Immature natural killer cell (primary cell): Measurements from ENCODE around the gene CYP4Z1. TPM values are rescaled to one million over a fixed set of nuclear protein-coding genes. Genes with fewer than 3 reads are reported as not detected.
"Not testable (repeated sequence)": the region's sequence is repeated elsewhere in the genome, so short reads cannot be mapped to it uniquely, and the experiment has no call there.

Experiments
- DNase-seq, 3 donors: peaks; one replicate each; pipeline ENCODE4 v3.0.0; 2022; ENCODE audit warnings: mixed read lengths in 1 of 3
- H3K27ac Mint-ChIP-seq, 6 donors: one replicate each; pipeline ENCODE4 v1.8.0; 2020; ENCODE audit warnings: mixed read lengths in 6 of 6, mild to moderate bottlenecking in 5 of 6, inconsistent platforms in 4 of 6, moderate library complexity in 3 of 6
- H3K27me3 Mint-ChIP-seq, 3 donors: one replicate each; pipeline ENCODE4 v1.8.0; 2020 to 2021; ENCODE audit warnings: low read depth in 3 of 3, mild to moderate bottlenecking in 3 of 3, mixed read lengths in 3 of 3, moderate library complexity in 3 of 3, inconsistent platforms in 1 of 3
- H3K36me3 Mint-ChIP-seq, 3 donors: one replicate each; pipeline ENCODE4 v1.8.0; 2020; ENCODE audit warnings: mixed read lengths in 3 of 3, inconsistent platforms in 2 of 3, mild to moderate bottlenecking in 2 of 3
- H3K4me1 Mint-ChIP-seq, 2 donors: one replicate each; pipeline ENCODE4 v1.8.0; 2020; ENCODE audit warnings: inconsistent platforms in 2 of 2, mild to moderate bottlenecking in 2 of 2, mixed read lengths in 2 of 2, moderate library complexity in 1 of 2
- H3K4me3 Mint-ChIP-seq, 5 donors: one replicate each; pipeline ENCODE4 v1.8.0; 2020; ENCODE audit warnings: mild to moderate bottlenecking in 5 of 5, mixed read lengths in 5 of 5, inconsistent platforms in 3 of 5, moderate library complexity in 3 of 5
- H3K9me3 Mint-ChIP-seq, 6 donors: one replicate each; pipeline ENCODE4 v1.8.0; 2020; ENCODE audit warnings: mild to moderate bottlenecking in 6 of 6, mixed read lengths in 6 of 6, inconsistent platforms in 4 of 6, moderate library complexity in 3 of 6
- polyA plus RNA-seq, 3 donors: library from polyadenylated mRNA; unstranded; fragments of 300-500 nt; fragmentation: Illumina TruSeq; gene quantifications; one replicate each; pipeline ENCODE4 v1.2.3, GENCODE V29; 2021

CYP4Z1 gene
- polyA plus RNA-seq, 3 donors from 2014 or later = not detected

DNA sequence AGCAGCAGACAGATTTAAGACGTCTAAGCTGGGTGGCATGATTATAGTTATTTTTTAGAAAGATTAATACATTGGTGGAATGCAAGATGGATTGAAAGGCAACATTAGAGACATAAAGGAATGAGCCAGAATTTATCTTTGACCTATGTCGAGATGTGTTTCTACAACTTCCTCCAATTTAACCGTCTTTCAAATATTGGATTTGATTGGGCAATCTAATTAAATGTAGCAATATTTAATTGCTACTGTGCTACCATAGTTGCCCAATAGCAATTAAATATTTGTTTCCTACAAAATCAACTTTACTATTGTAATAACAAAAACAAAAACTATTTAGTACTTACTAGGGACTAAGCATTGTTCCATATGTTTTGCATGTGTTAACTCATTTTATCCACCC is 39.8 kb downstream of the CYP4Z1 start:
- no peak for DNase-seq
- Mint-ChIP-seq H3K27ac (no peak overlapping the region), H3K4me1 (no peaks in the 10 kb centered on the region), H3K4me3 (no peak overlapping the region), H3K27me3 (peaks cover 0 to 4% (median 2%) of the 10 kb centered on the region in 3 donors), H3K9me3 (peaks cover 5 to 19% (median 12%) of the 10 kb centered on the region in 6 donors), H3K36me3 (peaks cover 0 to 3% (median 0%) of the 10 kb centered on the region in 3 donors)

DNA sequence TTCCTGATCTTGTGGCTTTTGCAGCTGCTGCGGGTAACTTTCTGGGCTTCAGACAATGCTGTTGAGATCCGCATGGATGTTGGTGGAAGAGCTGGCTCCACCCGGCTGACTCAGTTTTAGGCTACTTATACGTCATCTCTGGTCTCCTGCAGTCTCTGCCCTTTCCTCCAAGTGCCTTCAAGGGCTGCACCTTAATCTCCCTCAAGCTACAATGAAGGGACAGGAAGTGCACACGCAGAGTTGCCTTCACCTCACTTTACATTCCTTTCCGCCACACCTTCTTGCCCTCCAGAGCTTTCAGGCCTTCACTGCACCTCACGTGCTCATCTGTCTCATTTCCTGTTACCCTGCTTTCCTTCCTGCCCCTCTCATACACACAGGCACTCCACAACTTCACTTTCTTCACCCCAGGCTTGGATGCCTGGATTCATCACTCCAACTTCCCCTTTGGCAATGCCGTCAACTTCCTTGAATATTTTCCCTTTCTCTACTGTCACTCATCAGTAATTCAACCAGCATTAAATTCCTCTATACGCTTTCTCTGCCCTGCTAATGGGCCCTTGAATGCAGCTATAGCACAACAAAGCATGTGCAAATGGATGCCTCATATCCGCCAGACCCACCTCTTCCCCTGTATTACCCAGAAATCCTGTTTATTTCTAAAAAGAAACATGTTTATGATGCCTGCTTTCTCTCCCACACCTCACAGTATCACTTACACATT is 41.0 kb downstream of the CYP4Z1 start:
- not testable (repeated sequence) for H3K27ac Mint-ChIP-seq, H3K36me3 Mint-ChIP-seq, DNase-seq, H3K27me3 Mint-ChIP-seq, H3K4me3 Mint-ChIP-seq, H3K9me3 Mint-ChIP-seq, H3K4me1 Mint-ChIP-seq

DNA sequence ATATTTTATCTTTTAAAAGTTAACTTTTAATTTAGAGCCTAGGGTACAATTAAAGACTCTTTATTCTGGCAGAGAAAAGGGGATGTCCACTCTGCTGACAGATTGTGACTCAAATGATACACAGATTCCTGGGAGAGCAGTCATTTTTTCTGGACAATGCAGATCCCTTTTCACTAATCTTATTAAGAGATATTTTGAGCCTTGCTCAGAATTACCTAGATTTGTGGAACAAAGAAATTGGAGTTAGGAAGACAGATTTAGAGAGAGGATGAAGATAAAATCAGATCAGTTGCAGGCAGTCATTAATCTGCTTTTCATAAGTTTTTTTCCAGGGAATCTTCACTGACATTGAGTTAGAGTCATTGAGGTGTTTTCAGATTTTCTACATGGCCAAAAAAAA is 42.5 kb downstream of the CYP4Z1 start:
- not testable (repeated sequence) for H3K27ac Mint-ChIP-seq, H3K9me3 Mint-ChIP-seq, H3K27me3 Mint-ChIP-seq, DNase-seq, H3K4me3 Mint-ChIP-seq, H3K4me1 Mint-ChIP-seq, H3K36me3 Mint-ChIP-seq

DNA sequence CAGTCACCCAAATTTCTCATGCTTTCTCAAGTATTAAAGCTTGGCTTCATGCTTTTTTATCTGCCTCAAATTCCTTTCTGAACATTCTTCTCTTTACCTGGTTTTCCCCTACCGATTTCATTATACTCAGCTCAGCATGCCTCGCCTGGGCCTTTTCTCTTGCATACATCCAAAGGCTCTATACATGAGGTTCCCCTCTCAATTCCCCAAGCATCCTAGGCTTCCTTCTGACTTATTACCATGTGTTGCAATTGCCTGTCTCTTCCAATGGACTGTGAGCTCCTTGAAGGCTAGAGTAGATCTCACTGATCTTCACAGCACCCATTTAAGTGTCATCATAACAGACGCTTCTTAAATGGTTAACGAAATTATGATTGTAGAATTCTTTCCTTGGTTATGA is 46.1 kb downstream of the CYP4Z1 start:
- H3K4me3 Mint-ChIP-seq = no peak overlapping the region
- H3K9me3 Mint-ChIP-seq = peaks cover 0 to 3% (median 0%) of the 10 kb centered on the region in 6 donors
- no peak for DNase-seq
- no peaks in the 10 kb centered on the region for H3K4me1 Mint-ChIP-seq
- H3K27ac Mint-ChIP-seq = no peak overlapping the region
- no peaks in the 10 kb centered on the region for H3K36me3 Mint-ChIP-seq
- H3K27me3 Mint-ChIP-seq = peaks cover 0 to 4% (median 3%) of the 10 kb centered on the region in 3 donors

DNA sequence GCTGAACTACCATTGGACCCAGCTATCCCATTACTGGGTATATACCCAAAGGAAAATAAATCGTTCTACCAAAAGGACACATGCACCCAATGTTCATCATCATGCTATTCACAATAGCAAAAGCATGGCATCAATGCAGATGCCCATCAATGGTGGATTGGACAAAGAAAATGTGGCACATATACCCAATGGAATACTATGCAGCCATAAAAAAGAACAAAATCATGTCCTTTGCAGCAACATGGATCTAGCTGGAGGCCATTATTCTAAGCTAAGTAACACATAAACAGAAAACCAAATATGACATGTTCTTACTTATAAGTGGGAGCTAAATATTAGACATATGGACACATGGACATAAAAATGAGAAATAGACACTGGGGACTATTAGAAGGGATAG is 54.0 kb downstream of the CYP4Z1 start:
- H3K4me1 Mint-ChIP-seq = not testable (repeated sequence)

DNA sequence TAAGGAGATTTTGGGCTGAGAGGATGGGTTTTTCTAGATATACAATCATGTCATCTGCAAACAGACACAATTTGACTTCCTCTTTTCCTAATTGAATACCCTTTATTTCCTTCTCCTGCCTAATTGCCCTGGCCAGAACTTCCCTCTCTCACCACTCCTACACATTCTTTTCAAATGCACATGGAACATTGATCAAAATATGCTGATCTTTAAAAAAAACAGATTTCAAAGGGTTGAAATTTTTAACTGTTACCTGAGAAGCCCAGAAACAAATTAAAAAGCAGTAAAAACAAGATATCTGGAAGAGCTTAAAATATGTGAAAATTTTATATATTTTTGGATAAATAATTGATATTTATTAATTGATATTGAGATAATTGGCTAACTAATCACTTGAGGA is 57.8 kb downstream of the CYP4Z1 start:
- H3K9me3 Mint-ChIP-seq, DNase-seq, H3K27ac Mint-ChIP-seq, H3K4me1 Mint-ChIP-seq, H3K36me3 Mint-ChIP-seq, H3K4me3 Mint-ChIP-seq: not testable (repeated sequence)
- H3K27me3 Mint-ChIP-seq = peaks cover 0 to 12% (median 5%) of the 10 kb centered on the region in 3 donors

More for the DNA sequence above, 54.0 kb downstream of the CYP4Z1 start:
- DNase-seq, H3K36me3 Mint-ChIP-seq, H3K27ac Mint-ChIP-seq, H3K4me3 Mint-ChIP-seq, H3K9me3 Mint-ChIP-seq: not testable (repeated sequence)
- peaks cover 0 to 10% (median 4%) of the 10 kb centered on the region in 3 donors for H3K27me3 Mint-ChIP-seq

DNA sequence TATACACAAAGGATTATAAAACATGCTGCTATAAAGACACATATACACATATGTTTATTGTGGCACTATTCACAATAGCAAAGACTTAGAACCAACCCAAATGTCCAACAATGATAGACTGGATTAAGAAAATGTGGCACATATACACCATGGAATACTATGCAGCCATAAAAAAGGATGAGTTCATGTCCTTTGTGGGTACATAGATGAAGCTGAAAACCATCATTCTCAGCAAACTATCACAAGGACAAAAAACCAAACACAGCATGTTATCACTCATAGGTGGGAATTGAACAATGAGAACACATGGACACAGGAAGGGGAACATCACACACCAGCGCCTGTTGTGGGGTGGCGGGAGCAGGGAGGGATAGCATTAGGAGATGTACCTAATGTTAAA is 60.0 kb downstream of the CYP4Z1 start:
- H3K27me3 Mint-ChIP-seq = peaks cover 0 to 17% (median 5%) of the 10 kb centered on the region in 3 donors
- not testable (repeated sequence) for DNase-seq, H3K27ac Mint-ChIP-seq, H3K36me3 Mint-ChIP-seq, H3K4me1 Mint-ChIP-seq, H3K4me3 Mint-ChIP-seq, H3K9me3 Mint-ChIP-seq

DNA sequence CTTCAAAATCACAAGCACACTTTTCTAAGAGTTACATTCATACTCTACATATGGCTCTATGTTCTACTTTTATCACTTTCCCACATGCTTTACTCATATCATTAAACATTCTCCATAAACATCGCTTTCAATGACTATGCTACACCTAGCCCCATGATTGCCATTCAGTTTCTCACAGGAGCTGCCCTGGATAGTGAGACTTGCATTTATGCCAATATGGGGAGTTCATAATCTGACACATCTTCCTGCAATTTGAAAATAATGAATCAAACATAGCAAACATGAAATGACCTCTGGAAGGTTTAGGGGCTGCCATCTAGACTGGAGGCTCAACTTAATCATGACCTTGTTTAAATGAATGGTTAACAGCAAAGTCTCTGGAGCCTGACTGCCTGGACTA is 61.2 kb downstream of the CYP4Z1 start:
- Mint-ChIP-seq H3K36me3 (no peaks in the 10 kb centered on the region), H3K4me1 (no peaks in the 10 kb centered on the region), H3K27me3 (peaks cover 0 to 21% (median 5%) of the 10 kb centered on the region in 3 donors), H3K27ac (no peak overlapping the region), H3K9me3 (peaks cover 0 to 4% (median 0%) of the 10 kb centered on the region in 6 donors), H3K4me3 (no peak overlapping the region)
- DNase-seq = no peak

DNA sequence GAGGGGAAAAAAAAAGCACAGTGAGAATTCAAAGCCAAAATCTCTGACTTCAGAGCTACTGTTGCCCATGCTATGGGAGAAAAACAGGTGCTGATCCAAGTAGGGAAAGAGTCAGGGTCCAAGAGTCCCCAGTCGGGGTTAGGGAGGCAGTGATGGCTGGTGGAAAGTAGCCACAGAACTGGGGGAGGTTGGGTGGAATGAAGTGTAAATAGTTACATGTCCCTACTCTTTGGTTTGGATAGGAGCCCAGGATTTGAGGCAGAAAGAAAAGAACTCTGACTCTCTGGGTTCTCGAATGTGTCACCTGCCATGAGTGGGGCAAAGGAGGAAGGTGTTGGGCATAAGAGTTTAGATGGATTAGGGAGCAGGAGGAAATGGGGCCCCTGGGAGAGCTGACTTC is 61.8 kb downstream of the CYP4Z1 start:
- H3K9me3 Mint-ChIP-seq, H3K4me1 Mint-ChIP-seq, H3K4me3 Mint-ChIP-seq, H3K27ac Mint-ChIP-seq, H3K36me3 Mint-ChIP-seq, DNase-seq: not testable (repeated sequence)
- peaks cover 0 to 16% (median 5%) of the 10 kb centered on the region in 3 donors for H3K27me3 Mint-ChIP-seq

DNA sequence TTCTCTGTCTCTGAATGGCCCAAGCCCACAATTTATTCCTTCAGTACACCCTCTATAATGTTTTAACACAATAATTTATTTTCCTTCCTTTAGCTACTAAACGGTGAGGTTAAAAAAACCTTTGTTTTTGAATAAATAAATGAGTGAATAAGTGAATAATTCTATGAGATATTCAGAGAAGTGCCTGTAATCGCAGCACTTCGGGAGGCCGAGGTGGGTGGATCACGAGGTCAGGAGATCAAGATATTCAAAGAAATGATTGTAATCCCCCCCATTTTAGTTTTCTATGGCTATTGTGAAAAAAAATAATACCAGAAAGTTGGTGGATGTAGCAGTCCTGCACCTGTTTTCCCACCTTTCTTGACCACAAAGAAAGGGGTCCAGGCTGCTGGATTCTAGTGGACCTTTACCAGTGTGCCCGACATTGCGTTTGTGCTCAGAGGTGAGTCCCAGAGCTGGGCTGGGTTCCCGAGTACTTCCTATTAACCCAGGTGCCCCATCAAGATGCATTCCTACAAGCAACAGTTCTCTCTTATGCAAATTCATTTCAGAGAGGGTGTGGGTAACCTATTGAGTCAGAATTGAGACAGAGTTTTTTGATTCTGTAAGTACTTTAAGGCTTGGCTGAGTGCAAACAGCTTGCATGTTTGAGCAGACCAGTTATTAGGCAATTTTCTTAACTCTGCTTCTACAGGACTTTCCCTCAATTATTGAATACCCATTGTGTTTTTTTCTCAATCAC is 62.6 kb downstream of the CYP4Z1 start:
- not testable (repeated sequence) for H3K4me1 Mint-ChIP-seq, H3K27ac Mint-ChIP-seq, H3K36me3 Mint-ChIP-seq, DNase-seq, H3K9me3 Mint-ChIP-seq, H3K4me3 Mint-ChIP-seq
- H3K27me3 Mint-ChIP-seq = peaks cover 3 to 13% (median 5%) of the 10 kb centered on the region in 3 donors

DNA sequence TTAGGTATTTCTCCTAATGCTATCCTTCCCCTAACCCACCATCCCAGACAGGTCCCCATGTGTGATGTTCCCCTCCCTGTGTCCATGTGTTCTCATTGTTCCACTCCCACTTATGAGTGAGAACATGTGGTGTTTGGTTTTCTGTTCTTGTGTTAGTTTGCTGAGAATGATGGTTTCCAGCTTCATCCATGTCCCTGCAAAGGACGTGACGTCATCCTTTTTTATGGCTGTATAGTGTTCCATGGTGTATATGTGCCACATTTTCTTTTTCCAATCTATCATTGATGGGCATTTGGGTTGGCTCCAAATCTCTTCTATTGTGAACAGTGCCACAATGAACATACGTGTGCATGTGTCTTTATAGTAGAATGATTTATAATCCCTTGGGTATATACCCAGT is 65.6 kb downstream of the CYP4Z1 start:
- H3K4me3 Mint-ChIP-seq, DNase-seq, H3K9me3 Mint-ChIP-seq, H3K36me3 Mint-ChIP-seq, H3K27ac Mint-ChIP-seq, H3K4me1 Mint-ChIP-seq: not testable (repeated sequence)
- H3K27me3 Mint-ChIP-seq = peaks cover 3 to 14% (median 5%) of the 10 kb centered on the region in 3 donors

DNA sequence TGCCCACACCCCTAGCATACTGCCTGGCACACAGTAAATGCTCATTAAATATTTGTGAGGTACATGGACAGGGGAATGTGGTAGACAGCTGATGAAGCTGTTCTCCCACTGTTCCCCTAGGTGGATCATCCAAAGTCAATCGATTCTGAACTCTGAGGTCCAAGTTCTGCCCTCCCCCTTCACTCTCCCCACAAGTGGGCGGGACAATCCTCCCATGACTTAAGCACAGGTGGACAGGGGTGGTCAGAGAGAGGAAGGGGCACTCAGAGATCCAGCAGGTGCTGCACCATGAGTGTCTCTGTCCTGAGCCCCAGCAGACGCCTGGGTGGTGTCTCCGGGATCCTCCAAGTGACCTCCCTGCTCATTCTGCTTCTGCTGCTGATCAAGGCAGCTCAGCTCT is 70.2 kb downstream of the CYP4Z1 start, which contains the start of gene CYP4A22:
Gene CYP4A22 (plus strand): TSS at position 244 of the 400 bp plus-strand sequence. CDS start 45 bp downstream, at position 289.
- H3K27me3 Mint-ChIP-seq = peaks cover 2 to 9% (median 8%) of the 10 kb centered on the region in 3 donors
- peaks cover 0 to 2% (median 0%) of the 10 kb centered on the region in 6 donors for H3K9me3 Mint-ChIP-seq
- H3K36me3 Mint-ChIP-seq = no peaks in the 10 kb centered on the region
- H3K4me3 Mint-ChIP-seq = no peak within 1 kb of the TSS
- DNase-seq = no peak
- no peak within 1 kb of the TSS for H3K27ac Mint-ChIP-seq
- no peaks in the 10 kb centered on the region for H3K4me1 Mint-ChIP-seq

DNA sequence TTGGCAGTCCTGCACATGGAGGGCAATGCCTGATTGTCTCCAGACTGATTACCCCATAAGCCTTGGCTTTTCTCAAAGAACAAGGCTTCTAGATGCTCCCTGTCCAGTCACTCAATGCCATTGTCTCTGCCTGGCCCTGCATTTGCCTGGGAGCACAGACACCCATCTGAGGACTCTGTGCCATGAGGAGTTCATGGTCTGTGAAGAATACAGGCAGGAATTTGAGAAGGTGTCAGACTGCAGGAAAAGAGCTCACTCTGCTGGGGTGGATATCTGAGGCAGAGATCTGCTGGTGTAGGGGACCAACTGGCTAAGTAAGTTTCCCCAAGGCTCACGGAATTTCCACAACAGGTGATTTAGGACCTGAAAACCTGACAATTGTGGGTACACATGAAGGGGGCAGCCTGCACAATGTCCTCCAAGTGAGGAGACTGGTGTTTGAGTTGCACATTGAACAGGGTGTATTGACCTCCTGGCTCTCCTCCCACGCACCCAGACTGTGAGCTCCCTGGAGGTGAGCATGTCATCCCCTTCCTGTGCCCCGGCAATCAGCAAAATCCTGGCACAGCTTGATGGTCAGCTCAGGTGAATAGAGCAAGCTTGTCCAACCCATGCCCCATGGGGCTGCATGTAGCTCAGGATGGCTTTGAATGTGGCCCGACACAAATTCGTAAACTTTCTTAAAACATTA is 71.0 kb downstream of the CYP4Z1 start:
- Mint-ChIP-seq H3K36me3 (no peaks in the 10 kb centered on the region), H3K4me3 (no peak overlapping the region), H3K27ac (no peak overlapping the region), H3K9me3 (no peaks in the 10 kb centered on the region), H3K27me3 (peaks cover 2 to 8% (median 5%) of the 10 kb centered on the region in 3 donors), H3K4me1 (no peaks in the 10 kb centered on the region)
- DNase-seq = no peak

DNA sequence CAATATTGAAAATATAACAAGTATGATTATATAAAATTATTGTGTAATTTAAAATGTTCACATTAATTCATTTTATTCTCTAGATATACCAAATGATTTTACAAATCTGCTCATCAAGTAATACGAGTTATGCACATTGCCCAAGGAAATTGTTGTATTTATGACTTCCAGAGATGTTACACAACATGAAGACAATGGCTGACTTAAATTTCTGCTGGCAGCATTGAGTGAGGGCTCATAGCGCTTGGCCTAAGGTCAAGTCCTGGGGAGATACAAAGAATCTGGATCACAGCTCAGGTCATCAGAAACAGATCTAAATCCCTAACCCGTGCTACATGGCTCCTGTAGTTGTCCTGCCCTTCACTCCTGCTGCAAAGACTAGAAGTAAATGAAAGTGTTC is 73.3 kb downstream of the CYP4Z1 start:
- DNase-seq, H3K27me3 Mint-ChIP-seq, H3K36me3 Mint-ChIP-seq, H3K4me1 Mint-ChIP-seq, H3K4me3 Mint-ChIP-seq, H3K27ac Mint-ChIP-seq, H3K9me3 Mint-ChIP-seq: not testable (repeated sequence)
